Endothelial cell of umbilical vein (primary cell): ENCODE measurements around the gene ZNF146.

Experiments
- CTCF ChIP-seq, 2 donors: IDR thresholded peaks; 1 replicate in 1 of 2; 2 replicates in 1 of 2; pipeline ENCODE4 v1.5.1; 2011; ENCODE audit warnings: low read length in 2 of 2, mild to moderate bottlenecking in 2 of 2, moderate library complexity in 2 of 2, control low read depth in 1 of 2, inconsistent platforms in 1 of 2, low read depth in 1 of 2; ENCODE audit not compliant: insufficient read depth in 1 of 2; ENCODE audit errors: extremely low read depth in 1 of 2
- POLR2A ChIP-seq: IDR thresholded peaks from 2 replicates; pipeline ENCODE4 v1.6.1; 2012; ENCODE audit warnings: low read depth, mild to moderate bottlenecking, control low read depth, low read length
- POLR2AphosphoS5 ChIP-seq: IDR thresholded peaks from 2 replicates; pipeline ENCODE4 v1.6.1; 2012; ENCODE audit warnings: low read depth, mild to moderate bottlenecking, control low read depth, low read length, moderate library complexity; ENCODE audit not compliant: insufficient read depth

GRCh38 chr19:36267061-36267845, 52.3 kb downstream of the ZNF146 start:
- TF ChIP-seq POLR2AphosphoS5 (no peak), CTCF (IDR thresholded peaks at IDR 0.05; ENCODE audit: extremely low read depth in 1 of 2, insufficient read depth in 1 of 2, low read depth in 1 of 2, low read length in 2 of 2) (no peak), POLR2A (no peak)
